22Rv1 (cell line): Measurements from ENCODE around the gene ARFGAP1.
A peak's percentile ranks its signal among the peaks of the same experiment; 100 is the strongest.

Experiments
- H3K27ac ChIP-seq: fragments of 450-650 bp; 2 replicates; pipeline ENCODE4 v1.5.1; 2017
- CTCF ChIP-seq: fragments of 450-650 bp; IDR thresholded peaks from 2 replicates; pipeline ENCODE4 v1.5.1; 2017; ENCODE audit warnings: mild to moderate bottlenecking
- ZFX ChIP-seq: fragments of 450-650 bp; IDR thresholded peaks from 2 replicates; pipeline ENCODE4 v1.6.1; 2017; ENCODE audit warnings: antibody characterized with exemption, borderline replicate concordance

The ARFGAP1 gene

GRCh38 chr20:63320616-63321147 lies 48.1 kb downstream of the ARFGAP1 start:
- no peak for TF ChIP-seq ZFX

GRCh38 chr20:63321148-63321831 lies 48.7 kb downstream of the ARFGAP1 start:
- no peak overlapping the region for H3K27ac ChIP-seq
- TF ChIP-seq CTCF (no peak), ZFX (no peak)

More at GRCh38 chr20:63320616-63321147, 48.1 kb downstream of the ARFGAP1 start:
- no peak overlapping the region for H3K27ac ChIP-seq

- TF ChIP-seq ZFX (no peak), CTCF (no peak)
- no peak overlapping the region for H3K27ac ChIP-seq
These were observed 49.7 kb downstream of the ARFGAP1 start for GRCh38 chr20:63322146-63322932.

- TF ChIP-seq ZFX (no peak), CTCF (no peak)
- H3K27ac ChIP-seq = no peak overlapping the region
These were observed 50.3 kb downstream of the ARFGAP1 start for GRCh38 chr20:63322933-63323273.

GRCh38 chr20:63323357-63323981 lies 50.9 kb downstream of the ARFGAP1 start:
- no peak overlapping the region for H3K27ac ChIP-seq
- peak; percentile 44 for TF ChIP-seq CTCF
- no peak for TF ChIP-seq ZFX

- TF ChIP-seq CTCF = no peak
- H3K27ac ChIP-seq = no peak overlapping the region
These were observed 52.4 kb downstream of the ARFGAP1 start for GRCh38 chr20:63325021-63325471.

GRCh38 chr20:63325554-63326313 lies 53.1 kb downstream of the ARFGAP1 start:
- H3K27ac ChIP-seq = no peak overlapping the region

More at GRCh38 chr20:63325554-63326313, 53.1 kb downstream of the ARFGAP1 start:
- TF ChIP-seq ZFX (no peak), CTCF (no peak)
